SK-N-SH treated with all-trans-retinoic acid at 6 μM for 48 hours (cell line): ENCODE measurements around the gene KCNQ5.

Experiments used
- ATAC-seq: fragments of 200-7000 bp; cut with Tn5 transposase; 3 replicates; pipeline ENCODE4 v1.9.1; 2020; ENCODE audit warnings: mild to moderate bottlenecking, moderate library complexity
- ARNTL ChIP-seq: fragments of 450-650 bp; formaldehyde crosslinking; IDR thresholded peaks from 2 replicates; pipeline ENCODE4 v1.5.0; 2020; ENCODE audit warnings: low read depth, mild to moderate bottlenecking, moderate library complexity, borderline replicate concordance
- BACH2 ChIP-seq: fragments of 250-450 bp; sonication (Bioruptor Pico); IDR thresholded peaks from 2 replicates; pipeline ENCODE4 v1.9.0; 2021; ENCODE audit warnings: mild to moderate bottlenecking, borderline replicate concordance
- CSDC2 ChIP-seq: fragments of 250-450 bp; sonication (Bioruptor Pico); IDR thresholded peaks from 2 replicates; pipeline ENCODE4 v1.5.0; 2020; ENCODE audit warnings: mild to moderate bottlenecking, moderate library complexity
- ESRRG ChIP-seq: fragments of 250-450 bp; sonication (Bioruptor Pico); IDR thresholded peaks from 2 replicates; pipeline ENCODE4 v1.6.1; 2021; ENCODE audit warnings: mild to moderate bottlenecking
- GLIS3 ChIP-seq: fragments of 250-450 bp; sonication (Bioruptor Pico); IDR thresholded peaks from 2 replicates; pipeline ENCODE4 v1.5.0; 2020; ENCODE audit warnings: mild to moderate bottlenecking, moderate library complexity
- ISL1 ChIP-seq: fragments of 250-450 bp; sonication (Bioruptor Pico); IDR thresholded peaks from 2 replicates; pipeline ENCODE4 v2.1.2; 2022; ENCODE audit warnings: mild to moderate bottlenecking, moderate library complexity
- OSR1 ChIP-seq: fragments of 250-450 bp; sonication (Bioruptor Pico); IDR thresholded peaks from 2 replicates; pipeline ENCODE4 v1.8.0; 2022; ENCODE audit warnings: moderate library complexity, mild to moderate bottlenecking, inconsistent platforms
- PPARA ChIP-seq: fragments of 250-450 bp; sonication (Bioruptor Pico); IDR thresholded peaks from 2 replicates; pipeline ENCODE4 v1.5.0; 2020; ENCODE audit warnings: mild to moderate bottlenecking, borderline replicate concordance
- RARB ChIP-seq: fragments of 250-450 bp; sonication (Bioruptor Pico); IDR thresholded peaks from 2 replicates; pipeline ENCODE4 v1.8.0; 2021; ENCODE audit warnings: mild to moderate bottlenecking, moderate library complexity
- SNAI2 ChIP-seq: fragments of 250-450 bp; sonication (Bioruptor Pico); IDR thresholded peaks from 2 replicates; pipeline ENCODE4 v1.5.0; 2020; ENCODE audit warnings: mild to moderate bottlenecking, moderate library complexity
- TCF4 ChIP-seq: fragments of 250-450 bp; sonication (Bioruptor Pico); IDR thresholded peaks from 2 replicates; pipeline ENCODE4 v1.8.0; 2021; ENCODE audit warnings: mild to moderate bottlenecking, moderate library complexity, borderline replicate concordance
- TOX ChIP-seq: fragments of 250-450 bp; sonication (Bioruptor Pico); IDR thresholded peaks from 2 replicates; pipeline ENCODE4 v1.8.0; 2021; ENCODE audit warnings: mild to moderate bottlenecking, moderate library complexity, borderline replicate concordance
- ZC3H10 ChIP-seq: fragments of 250-450 bp; sonication (Bioruptor Pico); IDR thresholded peaks from 2 replicates; pipeline ENCODE4 v1.5.1; 2021; ENCODE audit warnings: mild to moderate bottlenecking, moderate library complexity
- ZFP3 ChIP-seq: fragments of 250-450 bp; sonication (Bioruptor Pico); IDR thresholded peaks from 2 replicates; pipeline ENCODE4 v1.5.0; 2020; ENCODE audit warnings: mild to moderate bottlenecking, moderate library complexity
- ZFP30 ChIP-seq: fragments of 450-650 bp; formaldehyde crosslinking; IDR thresholded peaks from 2 replicates; pipeline ENCODE4 v1.5.0; 2022; ENCODE audit warnings: mild to moderate bottlenecking, moderate library complexity
- ZNF565 ChIP-seq: fragments of 450-650 bp; formaldehyde crosslinking; conservative IDR thresholded peaks from 2 replicates; pipeline ENCODE4 v1.5.0; 2020; ENCODE audit warnings: low read depth, mild to moderate bottlenecking, moderate library complexity
- ZNF70 ChIP-seq: fragments of 450-650 bp; formaldehyde crosslinking; IDR thresholded peaks from 2 replicates; pipeline ENCODE4 v1.5.0; 2020; ENCODE audit warnings: mild to moderate bottlenecking, moderate library complexity
- ZNF8 ChIP-seq: fragments of 450-650 bp; formaldehyde crosslinking; IDR thresholded peaks from 2 replicates; pipeline ENCODE4 v1.5.0; 2020; ENCODE audit warnings: mild to moderate bottlenecking, moderate library complexity
- TF ChIP-seq, protein P1 (sequence below): fragments of 250-450 bp; sonication (Bioruptor Pico); IDR thresholded peaks from 2 replicates; pipeline ENCODE4 v1.8.0; 2021; ENCODE audit warnings: low read depth, mild to moderate bottlenecking, moderate library complexity, borderline replicate concordance
- TF ChIP-seq, protein P2 (sequence below): fragments of 250-450 bp; sonication (Bioruptor Pico); IDR thresholded peaks from 2 replicates; pipeline ENCODE4 v1.5.1; 2020; ENCODE audit warnings: low read depth, mild to moderate bottlenecking, moderate library complexity
- TF ChIP-seq, protein P3 (sequence below): fragments of 250-450 bp; sonication (Bioruptor Pico); IDR thresholded peaks from 2 replicates; pipeline ENCODE4 v1.5.1; 2021; ENCODE audit warnings: mild to moderate bottlenecking, moderate library complexity
- TF ChIP-seq, protein P4 (sequence below): fragments of 250-450 bp; sonication (Bioruptor Pico); IDR thresholded peaks from 2 replicates; pipeline ENCODE4 v1.5.0; 2020; ENCODE audit warnings: mild to moderate bottlenecking, moderate library complexity

Gene KCNQ5

DNA sequence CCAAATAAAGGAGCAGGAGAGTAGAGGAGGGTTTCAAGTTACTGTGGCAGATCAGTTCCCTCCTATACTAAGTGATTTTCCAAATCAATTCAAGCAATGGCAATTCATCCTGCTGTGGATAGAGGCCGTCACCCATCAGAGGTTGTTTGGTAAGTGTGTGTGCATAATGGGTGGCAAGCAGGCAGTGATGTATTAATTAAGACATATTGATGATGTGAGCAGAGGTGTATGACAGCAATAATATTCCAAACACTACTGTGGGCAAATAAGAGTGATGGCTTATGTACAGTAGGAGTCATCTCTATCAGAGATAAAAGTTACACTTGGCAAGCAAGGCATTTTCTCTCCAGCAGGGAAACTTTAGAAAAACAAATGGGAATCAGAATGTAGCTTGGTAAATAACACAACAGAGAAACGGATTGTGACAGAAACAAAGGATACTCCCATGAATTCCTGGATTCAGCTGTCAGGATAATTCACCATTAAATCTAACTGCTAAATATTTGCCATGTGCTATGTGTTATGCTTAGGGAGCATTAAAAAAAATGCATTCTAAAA lies 407.1 kb downstream of the KCNQ5 start (continued):
- TF ChIP-seq SNAI2 (no peak), BACH2 (CRISPR knock-in tag) (no peak), ESRRG (CRISPR knock-in tag) (no peak)

DNA sequence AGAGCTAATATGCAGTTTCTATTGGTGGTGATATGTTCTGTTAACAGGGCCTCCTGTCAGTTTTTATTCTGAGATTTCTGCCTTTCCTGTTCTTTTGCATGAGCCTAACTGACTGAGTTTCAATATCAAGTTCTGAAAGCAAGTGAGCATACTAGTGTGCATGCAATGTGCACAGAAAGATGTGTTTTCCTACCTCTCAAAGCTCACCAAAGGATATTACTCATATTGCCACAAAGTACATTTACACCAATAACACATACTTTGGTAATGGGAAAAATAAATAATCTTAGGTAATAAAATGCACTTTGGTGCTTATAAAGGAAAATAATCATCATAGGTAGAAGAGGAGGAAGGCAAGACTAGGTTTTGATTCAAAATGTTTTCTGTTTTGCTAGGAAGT lies 408.4 kb downstream of the KCNQ5 start:
- TF ChIP-seq ZNF8 (no peak), TOX (CRISPR knock-in tag) (no peak), ZNF565 (CRISPR knock-in tag) (no peak), ZNF70 (CRISPR knock-in tag) (no peak), CSDC2 (CRISPR knock-in tag) (no peak), RARB (CRISPR knock-in tag) (no peak), PPARA (CRISPR knock-in tag) (no peak), ZFP3 (CRISPR knock-in tag) (no peak), ISL1 (CRISPR knock-in tag) (no peak), ZFP30 (CRISPR knock-in tag) (no peak), ZC3H10 (CRISPR knock-in tag) (no peak), BACH2 (CRISPR knock-in tag) (no peak), OSR1 (CRISPR knock-in tag) (no peak), TCF4 (no peak), ESRRG (CRISPR knock-in tag) (no peak), GLIS3 (CRISPR knock-in tag) (no peak), SNAI2 (no peak)
- TF ChIP-seq, protein P1, sequence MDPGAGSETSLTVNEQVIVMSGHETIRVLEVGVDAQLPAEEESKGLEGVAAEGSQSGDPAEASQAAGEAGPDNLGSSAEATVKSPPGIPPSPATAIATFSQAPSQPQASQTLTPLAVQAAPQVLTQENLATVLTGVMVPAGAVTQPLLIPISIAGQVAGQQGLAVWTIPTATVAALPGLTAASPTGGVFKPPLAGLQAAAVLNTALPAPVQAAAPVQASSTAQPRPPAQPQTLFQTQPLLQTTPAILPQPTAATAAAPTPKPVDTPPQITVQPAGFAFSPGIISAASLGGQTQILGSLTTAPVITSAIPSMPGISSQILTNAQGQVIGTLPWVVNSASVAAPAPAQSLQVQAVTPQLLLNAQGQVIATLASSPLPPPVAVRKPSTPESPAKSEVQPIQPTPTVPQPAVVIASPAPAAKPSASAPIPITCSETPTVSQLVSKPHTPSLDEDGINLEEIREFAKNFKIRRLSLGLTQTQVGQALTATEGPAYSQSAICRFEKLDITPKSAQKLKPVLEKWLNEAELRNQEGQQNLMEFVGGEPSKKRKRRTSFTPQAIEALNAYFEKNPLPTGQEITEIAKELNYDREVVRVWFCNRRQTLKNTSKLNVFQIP (CRISPR knock-in tag): no peak
- TF ChIP-seq, protein P2, sequence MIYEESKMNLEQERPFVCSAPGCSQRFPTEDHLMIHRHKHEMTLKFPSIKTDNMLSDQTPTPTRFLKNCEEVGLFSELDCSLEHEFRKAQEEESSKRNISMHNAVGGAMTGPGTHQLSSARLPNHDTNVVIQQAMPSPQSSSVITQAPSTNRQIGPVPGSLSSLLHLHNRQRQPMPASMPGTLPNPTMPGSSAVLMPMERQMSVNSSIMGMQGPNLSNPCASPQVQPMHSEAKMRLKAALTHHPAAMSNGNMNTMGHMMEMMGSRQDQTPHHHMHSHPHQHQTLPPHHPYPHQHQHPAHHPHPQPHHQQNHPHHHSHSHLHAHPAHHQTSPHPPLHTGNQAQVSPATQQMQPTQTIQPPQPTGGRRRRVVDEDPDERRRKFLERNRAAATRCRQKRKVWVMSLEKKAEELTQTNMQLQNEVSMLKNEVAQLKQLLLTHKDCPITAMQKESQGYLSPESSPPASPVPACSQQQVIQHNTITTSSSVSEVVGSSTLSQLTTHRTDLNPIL (CRISPR knock-in tag): no peak
- TF ChIP-seq, protein P3, sequence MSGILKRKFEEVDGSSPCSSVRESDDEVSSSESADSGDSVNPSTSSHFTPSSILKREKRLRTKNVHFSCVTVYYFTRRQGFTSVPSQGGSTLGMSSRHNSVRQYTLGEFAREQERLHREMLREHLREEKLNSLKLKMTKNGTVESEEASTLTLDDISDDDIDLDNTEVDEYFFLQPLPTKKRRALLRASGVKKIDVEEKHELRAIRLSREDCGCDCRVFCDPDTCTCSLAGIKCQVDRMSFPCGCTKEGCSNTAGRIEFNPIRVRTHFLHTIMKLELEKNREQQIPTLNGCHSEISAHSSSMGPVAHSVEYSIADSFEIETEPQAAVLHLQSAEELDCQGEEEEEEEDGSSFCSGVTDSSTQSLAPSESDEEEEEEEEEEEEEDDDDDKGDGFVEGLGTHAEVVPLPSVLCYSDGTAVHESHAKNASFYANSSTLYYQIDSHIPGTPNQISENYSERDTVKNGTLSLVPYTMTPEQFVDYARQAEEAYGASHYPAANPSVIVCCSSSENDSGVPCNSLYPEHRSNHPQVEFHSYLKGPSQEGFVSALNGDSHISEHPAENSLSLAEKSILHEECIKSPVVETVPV (CRISPR knock-in tag): no peak
- no peak for ATAC-seq

DNA sequence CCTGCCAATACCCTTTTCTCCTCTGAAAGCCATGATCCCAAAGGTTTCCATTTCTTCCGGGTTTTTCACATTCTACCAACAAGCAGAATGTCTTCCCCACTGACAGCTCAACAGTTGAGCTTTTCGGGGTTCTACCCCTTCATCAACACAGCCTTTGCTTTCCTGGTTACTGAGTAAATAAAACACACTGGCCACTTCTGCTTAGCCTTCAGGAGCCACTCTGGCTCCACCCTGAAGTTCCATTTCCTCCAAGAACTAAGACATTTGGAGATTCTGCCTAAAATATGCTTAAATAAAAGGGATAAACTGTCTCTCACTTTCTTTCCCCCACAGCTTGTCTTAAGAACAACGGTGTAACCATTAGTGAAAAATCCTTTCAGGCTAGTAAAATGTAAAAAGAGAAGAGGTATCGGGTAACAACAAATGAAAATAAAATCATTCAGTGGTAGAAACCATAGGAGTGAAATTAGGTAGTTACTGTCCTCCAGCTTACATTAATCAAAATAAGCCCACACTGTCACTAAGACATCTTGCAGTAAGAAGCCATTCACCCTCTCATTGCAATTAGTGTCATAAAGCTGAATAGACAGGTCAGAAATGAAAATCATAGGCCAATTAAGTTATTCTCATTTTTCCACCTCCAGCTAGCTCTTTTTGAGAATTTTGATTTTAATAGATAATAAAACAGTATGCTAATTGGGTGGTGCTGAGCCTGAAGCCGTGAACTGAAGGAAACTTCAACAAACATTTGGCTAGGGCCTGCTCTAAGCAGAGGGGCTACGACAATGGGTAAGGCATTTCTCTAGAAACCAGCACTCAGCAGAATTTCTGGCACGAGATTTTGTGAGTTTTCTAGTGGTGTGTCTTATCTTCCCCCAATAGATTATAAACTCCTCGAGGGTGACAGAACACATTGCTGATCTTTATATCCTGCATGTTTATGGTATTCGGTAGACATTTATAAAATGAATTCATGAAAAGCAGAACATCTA lies 409.2 kb downstream of the KCNQ5 start:
- peak; percentile 35; the same call in 2 of the 3 replicates for ATAC-seq
- TF ChIP-seq TOX (CRISPR knock-in tag) (no peak), BACH2 (CRISPR knock-in tag) (no peak), ZNF70 (CRISPR knock-in tag) (no peak), PPARA (CRISPR knock-in tag) (no peak), ESRRG (CRISPR knock-in tag) (no peak), ISL1 (CRISPR knock-in tag) (no peak), ZNF565 (CRISPR knock-in tag) (no peak), ARNTL (CRISPR knock-in tag) (no peak), OSR1 (CRISPR knock-in tag) (no peak), GLIS3 (CRISPR knock-in tag) (no peak)
- TF ChIP-seq, protein P2 (CRISPR knock-in tag): no peak
- TF ChIP-seq, protein P4, sequence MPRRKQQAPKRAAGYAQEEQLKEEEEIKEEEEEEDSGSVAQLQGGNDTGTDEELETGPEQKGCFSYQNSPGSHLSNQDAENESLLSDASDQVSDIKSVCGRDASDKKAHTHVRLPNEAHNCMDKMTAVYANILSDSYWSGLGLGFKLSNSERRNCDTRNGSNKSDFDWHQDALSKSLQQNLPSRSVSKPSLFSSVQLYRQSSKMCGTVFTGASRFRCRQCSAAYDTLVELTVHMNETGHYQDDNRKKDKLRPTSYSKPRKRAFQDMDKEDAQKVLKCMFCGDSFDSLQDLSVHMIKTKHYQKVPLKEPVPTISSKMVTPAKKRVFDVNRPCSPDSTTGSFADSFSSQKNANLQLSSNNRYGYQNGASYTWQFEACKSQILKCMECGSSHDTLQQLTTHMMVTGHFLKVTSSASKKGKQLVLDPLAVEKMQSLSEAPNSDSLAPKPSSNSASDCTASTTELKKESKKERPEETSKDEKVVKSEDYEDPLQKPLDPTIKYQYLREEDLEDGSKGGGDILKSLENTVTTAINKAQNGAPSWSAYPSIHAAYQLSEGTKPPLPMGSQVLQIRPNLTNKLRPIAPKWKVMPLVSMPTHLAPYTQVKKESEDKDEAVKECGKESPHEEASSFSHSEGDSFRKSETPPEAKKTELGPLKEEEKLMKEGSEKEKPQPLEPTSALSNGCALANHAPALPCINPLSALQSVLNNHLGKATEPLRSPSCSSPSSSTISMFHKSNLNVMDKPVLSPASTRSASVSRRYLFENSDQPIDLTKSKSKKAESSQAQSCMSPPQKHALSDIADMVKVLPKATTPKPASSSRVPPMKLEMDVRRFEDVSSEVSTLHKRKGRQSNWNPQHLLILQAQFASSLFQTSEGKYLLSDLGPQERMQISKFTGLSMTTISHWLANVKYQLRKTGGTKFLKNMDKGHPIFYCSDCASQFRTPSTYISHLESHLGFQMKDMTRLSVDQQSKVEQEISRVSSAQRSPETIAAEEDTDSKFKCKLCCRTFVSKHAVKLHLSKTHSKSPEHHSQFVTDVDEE (CRISPR knock-in tag): no peak
- TF ChIP-seq, protein P3 (CRISPR knock-in tag): no peak
